GM12873 (cell line): Measurements from ENCODE around the gene NLRP2B.

ENCODE experiments used
- CTCF ChIP-seq: IDR thresholded peaks from 2 replicates; pipeline ENCODE4 v1.5.1; 2012; ENCODE audit warnings: low read depth, mild to moderate bottlenecking, moderate library complexity, low read length, control low read depth; ENCODE audit not compliant: insufficient read depth; ENCODE audit errors: missing control alignments

The NLRP2B gene

GRCh38 chrX:57667010-57667409, 13.1 kb downstream of the NLRP2B start:
- TF ChIP-seq CTCF: no peak

GRCh38 chrX:57655065-57655464, 25.0 kb downstream of the NLRP2B start:
- TF ChIP-seq CTCF: no peak

GRCh38 chrX:57652705-57653104, 27.4 kb downstream of the NLRP2B start:
- no peak for TF ChIP-seq CTCF

- no peak for TF ChIP-seq CTCF
These were observed 28.7 kb downstream of the NLRP2B start for GRCh38 chrX:57651169-57651919.

GRCh38 chrX:57647020-57647419, 33.0 kb downstream of the NLRP2B start:
- no peak for TF ChIP-seq CTCF

- no peak for TF ChIP-seq CTCF
These were observed 36.4 kb downstream of the NLRP2B start for GRCh38 chrX:57643698-57644097.

GRCh38 chrX:57641338-57641737, 38.7 kb downstream of the NLRP2B start:
- no peak for TF ChIP-seq CTCF
